AG04450 (cell line): ENCODE measurements around the gene FAM81A. TPM values are rescaled to one million over a fixed set of nuclear protein-coding genes. Genes with fewer than 3 reads are reported as not detected.
"Not testable (repeated sequence)": the region's sequence is repeated elsewhere in the genome, so short reads cannot be mapped to it uniquely, and the experiment has no call there.

Source experiments
- CTCF ChIA-PET: fragments of 300-600, 350-600 bp; formaldehyde crosslinking; extraction: SDS; loops from one replicate; lab custom pipeline; 2022; ENCODE audit warnings: antibody characterized with exemption, inconsistent platforms; lab: Charles Lee
- POLR2A ChIA-PET: fragments of 350-600 bp; formaldehyde crosslinking; extraction: SDS; loops from one replicate; lab custom pipeline; 2021; ENCODE audit warnings: antibody characterized with exemption, inconsistent platforms; lab: Yijun Ruan, JAX
- DNase-seq: peaks from one replicate; pipeline ENCODE4 v3.0.0-alpha.2; 2011; ENCODE audit warnings: low read depth, low spot score
- H3K27ac ChIP-seq: one replicate; pipeline ENCODE4 v1.5.1; 2012; ENCODE audit warnings: low read depth, low read length, control low read depth
- H3K27me3 ChIP-seq: one replicate; pipeline ENCODE4 v1.6.0; 2012; ENCODE audit warnings: low read length; ENCODE audit not compliant: control insufficient read depth, insufficient read depth
- H3K4me3 ChIP-seq: 2 replicates; pipeline ENCODE4 v1.5.1; 2011; ENCODE audit warnings: mild to moderate bottlenecking, low read depth, low read length, control low read depth
- H3K9me3 ChIP-seq: 2 replicates; pipeline ENCODE4 v1.5.1; 2012; ENCODE audit warnings: low read length; ENCODE audit not compliant: control insufficient read depth, insufficient read depth
- CTCF ChIP-seq: IDR thresholded peaks from 2 replicates; pipeline ENCODE4 v1.5.1; 2011; ENCODE audit warnings: low read depth, low read length, control low read depth, inconsistent platforms
- polyA plus RNA-seq: library from polyadenylated mRNA; depleted of rRNA; stranded (reverse); fragments of >200 nt; gene quantifications from 2 replicates; pipeline ENCODE4 v1.2.3, GENCODE V29; 2011

Gene FAM81A
- polyA plus RNA-seq, 1 experiment = not detected

GRCh38 chr15:59453474-59454215, 15.7 kb downstream of the FAM81A start:
- no peak for DNase-seq
- POLR2A ChIA-PET = no interaction called here
- Histone ChIP-seq H3K9me3 (no peaks in the 10 kb centered on the region), H3K27ac (no peak overlapping the region), H3K4me3 (no peak overlapping the region), H3K27me3 (peaks cover 7% of the 10 kb centered on the region)
- no peak for TF ChIP-seq CTCF
- CTCF ChIA-PET = no interaction called here

GRCh38 chr15:59456114-59456513, 18.1 kb downstream of the FAM81A start:
- no peaks in the 10 kb centered on the region; the same call in 1 of the 2 replicates for H3K9me3 ChIP-seq
- H3K27me3 ChIP-seq = peaks cover 9% of the 10 kb centered on the region
- no peak overlapping the region for H3K27ac ChIP-seq
- no peak for TF ChIP-seq CTCF
- no peak for DNase-seq
- no peak overlapping the region for H3K4me3 ChIP-seq
- ChIA-PET CTCF (no interaction called here), POLR2A (no interaction called here)

GRCh38 chr15:59457103-59457502, 19.1 kb downstream of the FAM81A start:
- ChIA-PET CTCF (no interaction called here), POLR2A (no interaction called here)
- peaks cover 4% of the 10 kb centered on the region; the same call in 1 of the 2 replicates for H3K9me3 ChIP-seq
- TF ChIP-seq CTCF = no peak
- no peak for DNase-seq
- no peak overlapping the region for H3K27ac ChIP-seq
- peaks cover 13% of the 10 kb centered on the region for H3K27me3 ChIP-seq
- no peak overlapping the region for H3K4me3 ChIP-seq

GRCh38 chr15:59461521-59461920, 23.5 kb downstream of the FAM81A start:
- no peak overlapping the region for H3K4me3 ChIP-seq
- no peak for DNase-seq
- H3K27ac ChIP-seq = no peak overlapping the region
- ChIA-PET POLR2A (no interaction called here), CTCF (no interaction called here)
- peaks cover 5% of the 10 kb centered on the region for H3K27me3 ChIP-seq
- peaks cover 4% of the 10 kb centered on the region; the same call in 1 of the 2 replicates for H3K9me3 ChIP-seq
- no peak for TF ChIP-seq CTCF

GRCh38 chr15:59473226-59473625, 35.2 kb downstream of the FAM81A start:
- Histone ChIP-seq H3K27me3 (peaks cover 10% of the 10 kb centered on the region), H3K4me3 (no peak overlapping the region), H3K9me3 (no peaks in the 10 kb centered on the region), H3K27ac (no peak overlapping the region)
- TF ChIP-seq CTCF = no peak
- no peak for DNase-seq
- ChIA-PET POLR2A (no interaction called here), CTCF (interaction anchor here (0.7 kb wide), 1 partner anchor 728 kb away, joined by 4 read pairs; no protein-coding TSS in a partner anchor)

GRCh38 chr15:59475161-59475560, 37.2 kb downstream of the FAM81A start:
- POLR2A ChIA-PET, CTCF ChIA-PET, H3K27ac ChIP-seq, H3K27me3 ChIP-seq, H3K9me3 ChIP-seq, H3K4me3 ChIP-seq, DNase-seq: not testable (repeated sequence)
